GM23338 (cell line): Measurements from ENCODE around the gene TTC39A. TPM values are rescaled to one million over a fixed set of nuclear protein-coding genes. Genes with fewer than 3 reads are reported as not detected.

Experiments
- ATAC-seq: fragments of 200-7000 bp; cut with Tn5 transposase; 3 replicates; pipeline ENCODE4 v1.9.1; 2020
- DNase-seq: peaks from one replicate; pipeline ENCODE4 v3.0.0-alpha.2; 2015; ENCODE audit warnings: low spot score
- H2AFZ ChIP-seq: fragments of 200-600 bp; sonication (generic); 2 replicates; pipeline ENCODE4 v1.8.0; 2016; ENCODE audit warnings: antibody characterized with exemption, mild to moderate bottlenecking, moderate library complexity
- H3F3A ChIP-seq: fragments of 200-600 bp; sonication (generic); replicated peaks from 2 replicates; pipeline ENCODE4 v1.8.0; 2017; ENCODE audit warnings: antibody characterized with exemption, mixed run types, low read depth
- H3K27ac ChIP-seq: fragments of 200-600 bp; sonication (generic); 2 replicates; pipeline ENCODE4 v1.6.1; 2016; ENCODE audit warnings: low read depth
- H3K27me3 ChIP-seq: fragments of 200-600 bp; sonication (generic); 2 replicates; pipeline ENCODE4 v1.8.0; 2016; ENCODE audit warnings: mild to moderate bottlenecking, mixed run types, moderate library complexity; ENCODE audit not compliant: insufficient read depth
- H3K36me3 ChIP-seq: fragments of 200-600 bp; sonication (generic); 2 replicates; pipeline ENCODE4 v1.8.0; 2016; ENCODE audit warnings: mild to moderate bottlenecking; ENCODE audit not compliant: insufficient read depth
- H3K4me1 ChIP-seq: fragments of 200-600 bp; sonication (generic); 2 replicates; pipeline ENCODE4 v1.8.0; 2016; ENCODE audit warnings: mild to moderate bottlenecking, moderate library complexity; ENCODE audit not compliant: insufficient read depth
- H3K4me2 ChIP-seq: fragments of 200-600 bp; sonication (generic); 2 replicates; pipeline ENCODE4 v1.7.1; 2017; ENCODE audit warnings: mixed run types
- H3K4me3 ChIP-seq: fragments of 200-600 bp; sonication (generic); 2 replicates; pipeline ENCODE4 v1.6.1; 2016; ENCODE audit warnings: mixed run types
- H3K79me2 ChIP-seq: fragments of 200-600 bp; sonication (generic); replicated peaks from 2 replicates; pipeline ENCODE4 v1.8.0; 2017; ENCODE audit warnings: mild to moderate bottlenecking; ENCODE audit not compliant: insufficient read depth
- H3K9me2 ChIP-seq: fragments of 200-600 bp; sonication (generic); 2 replicates; pipeline ENCODE4 v1.8.0; 2017; ENCODE audit not compliant: insufficient read depth
- H4K20me1 ChIP-seq: fragments of 200-600 bp; sonication (generic); replicated peaks from 2 replicates; pipeline ENCODE4 v1.8.0; 2017; ENCODE audit warnings: mild to moderate bottlenecking; ENCODE audit not compliant: insufficient read depth
- H3K27ac Mint-ChIP-seq: 2 replicates; pipeline ENCODE4 v1.8.0; 2020; ENCODE audit warnings: inconsistent platforms, mild to moderate bottlenecking, moderate library complexity, mixed read lengths
- H3K27me3 Mint-ChIP-seq: 3 replicates; pipeline ENCODE4 v1.8.0; 2022; ENCODE audit warnings: low read depth, mild to moderate bottlenecking, moderate library complexity, mixed read lengths, inconsistent platforms; ENCODE audit not compliant: insufficient read depth, poor library complexity
- H3K36me3 Mint-ChIP-seq: 3 replicates; pipeline ENCODE4 v1.8.0; 2021; ENCODE audit warnings: low read depth, mild to moderate bottlenecking, inconsistent platforms, moderate library complexity, mixed read lengths
- H3K4me1 Mint-ChIP-seq: 3 replicates; pipeline ENCODE4 v1.8.0; 2020; ENCODE audit warnings: mild to moderate bottlenecking, inconsistent platforms, mixed read lengths
- H3K4me3 Mint-ChIP-seq: 3 replicates; pipeline ENCODE4 v1.8.0; 2021; ENCODE audit warnings: moderate library complexity, mild to moderate bottlenecking, inconsistent platforms, mixed read lengths
- H3K9me3 Mint-ChIP-seq: 3 replicates; pipeline ENCODE4 v1.8.0; 2020; ENCODE audit warnings: moderate library complexity, mild to moderate bottlenecking, inconsistent platforms, mixed read lengths
- CREB1 ChIP-seq: fragments of 250-450 bp; sonication (Bioruptor Pico); IDR thresholded peaks from 2 replicates; pipeline ENCODE4 v1.5.0; 2020; ENCODE audit warnings: low read depth, mild to moderate bottlenecking, moderate library complexity
- CTCF ChIP-seq, 2 experiments: fragments of 200-600 bp in 1 of 2; sonication (generic) in 1 of 2; conservative IDR thresholded peaks; 2 replicates each; pipeline versions ENCODE4 v1.5.1 to v1.6.1; 2016 to 2017; ENCODE audit warnings: antibody characterized with exemption in 2 of 2, low read depth in 2 of 2, mild to moderate bottlenecking in 2 of 2, moderate library complexity in 1 of 2
- EZH2 ChIP-seq: fragments of 200-600 bp; sonication (generic); IDR thresholded peaks from one replicate; pipeline ENCODE4 v1.8.0; 2017; ENCODE audit warnings: antibody characterized with exemption, mild to moderate bottlenecking, low read depth; ENCODE audit not compliant: unreplicated experiment
- JUNB ChIP-seq: IDR thresholded peaks from one replicate; pipeline ENCODE4 v1.6.1; 2016; ENCODE audit warnings: antibody characterized with exemption; ENCODE audit not compliant: unreplicated experiment
- NANOG ChIP-seq: IDR thresholded peaks from 2 replicates; pipeline ENCODE4 v1.6.1; 2016; ENCODE audit warnings: antibody characterized with exemption, borderline replicate concordance
- ZNF114 ChIP-seq: fragments of 250-450 bp; sonication (Bioruptor Pico); IDR thresholded peaks from 2 replicates; pipeline ENCODE4 v1.5.0; 2020; ENCODE audit warnings: mild to moderate bottlenecking, moderate library complexity
- ZNF331 ChIP-seq: fragments of 250-450 bp; sonication (Bioruptor Pico); IDR thresholded peaks from 2 replicates; pipeline ENCODE4 v1.5.0; 2020; ENCODE audit warnings: low read depth, mild to moderate bottlenecking, moderate library complexity
- polyA plus RNA-seq: library from polyadenylated mRNA; unstranded; fragments of >200 nt; fragmentation: Nextera tagmentation; extraction: Ambion mirVana; gene quantifications from 2 replicates; pipeline ENCODE4 v1.2.1, GENCODE V29; 2016
- total RNA-seq: library from RNA; depleted of rRNA; stranded (reverse); fragments of >200 nt; shearing (Covaris generic); gene quantifications from 2 replicates; pipeline ENCODE4 v1.2.3, GENCODE V29; 2014
- TF ChIP-seq, protein P1 (sequence below): IDR thresholded peaks from one replicate; pipeline ENCODE4 v1.6.1; 2018; ENCODE audit warnings: antibody characterized with exemption; ENCODE audit not compliant: unreplicated experiment
- TF ChIP-seq, protein P2 (sequence below): fragments of 250-450 bp; sonication (Bioruptor Pico); IDR thresholded peaks from 2 replicates; pipeline ENCODE4 v1.5.0; 2020; ENCODE audit warnings: mild to moderate bottlenecking, moderate library complexity

TTC39A gene
- total and polyA plus RNA-seq, 2 experiments from 2014 or later, result 2.3 to 7.1 TPM

DNA sequence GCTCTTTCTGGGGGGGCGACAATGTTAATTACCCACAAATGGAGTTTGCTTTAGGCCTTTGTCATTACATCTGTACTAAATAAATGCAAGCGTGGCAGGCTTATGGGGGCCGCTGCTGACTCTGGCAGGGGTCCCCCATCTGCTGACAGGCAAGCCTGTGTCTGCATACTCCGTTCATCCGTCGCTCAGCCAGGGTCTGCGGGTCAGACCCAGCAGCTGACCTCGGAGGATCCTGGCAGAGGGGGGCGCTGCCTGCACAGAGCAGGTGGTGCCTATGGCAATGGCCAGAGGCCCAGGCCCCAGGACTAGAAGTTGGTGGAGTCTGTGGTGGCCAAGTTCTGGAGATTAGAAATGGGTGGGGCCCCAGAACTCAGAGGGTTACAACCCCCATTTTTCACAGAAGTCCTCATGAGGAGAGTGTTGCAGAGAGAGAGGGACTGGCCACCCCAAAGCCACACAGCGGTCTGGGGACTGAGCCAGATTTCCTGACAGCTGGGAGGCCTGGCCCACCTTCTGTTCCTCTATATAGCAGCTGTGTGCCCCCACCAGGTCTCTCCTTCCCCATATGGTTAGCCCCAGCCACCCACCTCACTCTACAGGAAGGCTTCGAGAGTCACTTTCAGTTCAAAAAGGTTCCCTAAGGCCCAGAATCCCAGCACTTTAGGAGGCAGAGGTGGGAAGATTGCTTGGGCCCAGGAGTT lies 31.0 kb downstream of the TTC39A start:
- H3K4me1 Mint-ChIP-seq, result peaks cover 17% of the 10 kb centered on the region; the same call in 2 of the 3 replicates
- no peaks in the 10 kb centered on the region for H3K36me3 ChIP-seq
- H3K4me3 ChIP-seq, result no peak overlapping the region
- no peak overlapping the region for H2AFZ ChIP-seq
- H3K4me1 ChIP-seq, result peaks cover 5% of the 10 kb centered on the region; the same call in 1 of the 2 replicates
- H3K27ac ChIP-seq, result no peak overlapping the region
- H3K4me2 ChIP-seq, result no peak overlapping the region
- H3F3A ChIP-seq, result no peaks in the 10 kb centered on the region
- peaks cover 10% of the 10 kb centered on the region; the same call in 2 of the 3 replicates for H3K9me3 Mint-ChIP-seq
- ATAC-seq, result no peak
- H3K9me2 ChIP-seq, result no peaks in the 10 kb centered on the region
- peaks cover 19% of the 10 kb centered on the region for H3K27me3 Mint-ChIP-seq
- no peak for DNase-seq
- no peaks in the 10 kb centered on the region for H4K20me1 ChIP-seq
- no peak for TF ChIP-seq ZNF331 (CRISPR knock-in tag)
- TF ChIP-seq, protein P1, sequence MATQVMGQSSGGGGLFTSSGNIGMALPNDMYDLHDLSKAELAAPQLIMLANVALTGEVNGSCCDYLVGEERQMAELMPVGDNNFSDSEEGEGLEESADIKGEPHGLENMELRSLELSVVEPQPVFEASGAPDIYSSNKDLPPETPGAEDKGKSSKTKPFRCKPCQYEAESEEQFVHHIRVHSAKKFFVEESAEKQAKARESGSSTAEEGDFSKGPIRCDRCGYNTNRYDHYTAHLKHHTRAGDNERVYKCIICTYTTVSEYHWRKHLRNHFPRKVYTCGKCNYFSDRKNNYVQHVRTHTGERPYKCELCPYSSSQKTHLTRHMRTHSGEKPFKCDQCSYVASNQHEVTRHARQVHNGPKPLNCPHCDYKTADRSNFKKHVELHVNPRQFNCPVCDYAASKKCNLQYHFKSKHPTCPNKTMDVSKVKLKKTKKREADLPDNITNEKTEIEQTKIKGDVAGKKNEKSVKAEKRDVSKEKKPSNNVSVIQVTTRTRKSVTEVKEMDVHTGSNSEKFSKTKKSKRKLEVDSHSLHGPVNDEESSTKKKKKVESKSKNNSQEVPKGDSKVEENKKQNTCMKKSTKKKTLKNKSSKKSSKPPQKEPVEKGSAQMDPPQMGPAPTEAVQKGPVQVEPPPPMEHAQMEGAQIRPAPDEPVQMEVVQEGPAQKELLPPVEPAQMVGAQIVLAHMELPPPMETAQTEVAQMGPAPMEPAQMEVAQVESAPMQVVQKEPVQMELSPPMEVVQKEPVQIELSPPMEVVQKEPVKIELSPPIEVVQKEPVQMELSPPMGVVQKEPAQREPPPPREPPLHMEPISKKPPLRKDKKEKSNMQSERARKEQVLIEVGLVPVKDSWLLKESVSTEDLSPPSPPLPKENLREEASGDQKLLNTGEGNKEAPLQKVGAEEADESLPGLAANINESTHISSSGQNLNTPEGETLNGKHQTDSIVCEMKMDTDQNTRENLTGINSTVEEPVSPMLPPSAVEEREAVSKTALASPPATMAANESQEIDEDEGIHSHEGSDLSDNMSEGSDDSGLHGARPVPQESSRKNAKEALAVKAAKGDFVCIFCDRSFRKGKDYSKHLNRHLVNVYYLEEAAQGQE, result no peak
- TF ChIP-seq CREB1 (CRISPR knock-in tag), result no peak
- peak in 1 of 2 experiments; percentile 60; a peak in 2 of 4 replicates for TF ChIP-seq CTCF (conservative IDR thresholded peaks at IDR 0.05; ENCODE audit: low read depth in 2 of 2)
- no peak for TF ChIP-seq JUNB
- no peak for TF ChIP-seq ZNF114 (CRISPR knock-in tag)
- no peaks in the 10 kb centered on the region; the same call in 2 of the 3 replicates for H3K36me3 Mint-ChIP-seq
- H3K27ac Mint-ChIP-seq, result no peak overlapping the region
- no peaks in the 10 kb centered on the region for H3K79me2 ChIP-seq
- H3K27me3 ChIP-seq, result no peaks in the 10 kb centered on the region
- H3K4me3 Mint-ChIP-seq, result no peak overlapping the region

DNA sequence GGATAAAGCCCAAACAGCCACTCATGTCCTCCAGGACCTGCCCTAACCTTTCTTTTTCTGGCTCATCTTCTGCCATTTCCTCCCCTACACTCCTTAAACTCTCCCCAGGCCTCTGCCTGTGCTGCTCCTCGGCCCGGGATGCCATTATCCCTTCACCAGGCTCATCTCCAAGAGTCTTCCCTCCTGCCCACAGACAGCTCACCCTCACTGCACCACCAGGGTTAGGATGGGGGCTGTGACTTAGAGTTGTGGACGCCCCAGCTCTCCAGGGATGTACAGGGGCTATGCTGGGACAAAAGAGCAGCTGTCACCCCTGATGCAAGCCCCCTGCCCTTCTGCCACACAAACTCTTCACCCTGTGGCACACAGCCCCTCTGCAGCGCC lies 32.0 kb downstream of the TTC39A start:
- H3K27ac Mint-ChIP-seq, result no peak overlapping the region; the same call in 1 of the 2 replicates
- TF ChIP-seq EZH2 (no peak), NANOG (no peak)
- TF ChIP-seq, protein P2, sequence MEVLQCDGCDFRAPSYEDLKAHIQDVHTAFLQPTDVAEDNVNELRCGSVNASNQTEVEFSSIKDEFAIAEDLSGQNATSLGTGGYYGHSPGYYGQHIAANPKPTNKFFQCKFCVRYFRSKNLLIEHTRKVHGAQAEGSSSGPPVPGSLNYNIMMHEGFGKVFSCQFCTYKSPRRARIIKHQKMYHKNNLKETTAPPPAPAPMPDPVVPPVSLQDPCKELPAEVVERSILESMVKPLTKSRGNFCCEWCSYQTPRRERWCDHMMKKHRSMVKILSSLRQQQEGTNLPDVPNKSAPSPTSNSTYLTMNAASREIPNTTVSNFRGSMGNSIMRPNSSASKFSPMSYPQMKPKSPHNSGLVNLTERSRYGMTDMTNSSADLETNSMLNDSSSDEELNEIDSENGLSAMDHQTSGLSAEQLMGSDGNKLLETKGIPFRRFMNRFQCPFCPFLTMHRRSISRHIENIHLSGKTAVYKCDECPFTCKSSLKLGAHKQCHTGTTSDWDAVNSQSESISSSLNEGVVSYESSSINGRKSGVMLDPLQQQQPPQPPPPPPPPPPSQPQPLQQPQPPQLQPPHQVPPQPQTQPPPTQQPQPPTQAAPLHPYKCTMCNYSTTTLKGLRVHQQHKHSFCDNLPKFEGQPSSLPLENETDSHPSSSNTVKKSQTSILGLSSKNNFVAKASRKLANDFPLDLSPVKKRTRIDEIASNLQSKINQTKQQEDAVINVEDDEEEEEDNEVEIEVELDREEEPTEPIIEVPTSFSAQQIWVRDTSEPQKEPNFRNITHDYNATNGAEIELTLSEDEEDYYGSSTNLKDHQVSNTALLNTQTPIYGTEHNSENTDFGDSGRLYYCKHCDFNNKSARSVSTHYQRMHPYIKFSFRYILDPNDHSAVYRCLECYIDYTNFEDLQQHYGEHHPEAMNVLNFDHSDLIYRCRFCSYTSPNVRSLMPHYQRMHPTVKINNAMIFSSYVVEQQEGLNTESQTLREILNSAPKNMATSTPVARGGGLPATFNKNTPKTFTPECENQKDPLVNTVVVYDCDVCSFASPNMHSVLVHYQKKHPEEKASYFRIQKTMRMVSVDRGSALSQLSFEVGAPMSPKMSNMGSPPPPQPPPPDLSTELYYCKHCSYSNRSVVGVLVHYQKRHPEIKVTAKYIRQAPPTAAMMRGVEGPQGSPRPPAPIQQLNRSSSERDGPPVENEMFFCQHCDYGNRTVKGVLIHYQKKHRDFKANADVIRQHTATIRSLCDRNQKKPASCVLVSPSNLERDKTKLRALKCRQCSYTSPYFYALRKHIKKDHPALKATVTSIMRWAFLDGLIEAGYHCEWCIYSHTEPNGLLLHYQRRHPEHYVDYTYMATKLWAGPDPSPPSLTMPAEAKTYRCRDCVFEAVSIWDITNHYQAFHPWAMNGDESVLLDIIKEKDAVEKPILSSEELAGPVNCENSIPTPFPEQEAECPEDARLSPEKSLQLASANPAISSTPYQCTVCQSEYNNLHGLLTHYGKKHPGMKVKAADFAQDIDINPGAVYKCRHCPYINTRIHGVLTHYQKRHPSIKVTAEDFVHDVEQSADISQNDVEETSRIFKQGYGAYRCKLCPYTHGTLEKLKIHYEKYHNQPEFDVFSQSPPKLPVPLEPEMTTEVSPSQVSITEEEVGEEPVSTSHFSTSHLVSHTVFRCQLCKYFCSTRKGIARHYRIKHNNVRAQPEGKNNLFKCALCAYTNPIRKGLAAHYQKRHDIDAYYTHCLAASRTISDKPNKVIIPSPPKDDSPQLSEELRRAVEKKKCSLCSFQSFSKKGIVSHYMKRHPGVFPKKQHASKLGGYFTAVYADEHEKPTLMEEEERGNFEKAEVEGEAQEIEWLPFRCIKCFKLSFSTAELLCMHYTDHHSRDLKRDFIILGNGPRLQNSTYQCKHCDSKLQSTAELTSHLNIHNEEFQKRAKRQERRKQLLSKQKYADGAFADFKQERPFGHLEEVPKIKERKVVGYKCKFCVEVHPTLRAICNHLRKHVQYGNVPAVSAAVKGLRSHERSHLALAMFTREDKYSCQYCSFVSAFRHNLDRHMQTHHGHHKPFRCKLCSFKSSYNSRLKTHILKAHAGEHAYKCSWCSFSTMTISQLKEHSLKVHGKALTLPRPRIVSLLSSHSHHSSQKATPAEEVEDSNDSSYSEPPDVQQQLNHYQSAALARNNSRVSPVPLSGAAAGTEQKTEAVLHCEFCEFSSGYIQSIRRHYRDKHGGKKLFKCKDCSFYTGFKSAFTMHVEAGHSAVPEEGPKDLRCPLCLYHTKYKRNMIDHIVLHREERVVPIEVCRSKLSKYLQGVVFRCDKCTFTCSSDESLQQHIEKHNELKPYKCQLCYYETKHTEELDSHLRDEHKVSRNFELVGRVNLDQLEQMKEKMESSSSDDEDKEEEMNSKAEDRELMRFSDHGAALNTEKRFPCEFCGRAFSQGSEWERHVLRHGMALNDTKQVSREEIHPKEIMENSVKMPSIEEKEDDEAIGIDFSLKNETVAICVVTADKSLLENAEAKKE (CRISPR knock-in tag), result no peak

More for the DNA sequence above, 32.0 kb downstream of the TTC39A start:
- no peaks in the 10 kb centered on the region for H3K79me2 ChIP-seq
- Mint-ChIP-seq H3K4me1 (peaks cover 17% of the 10 kb centered on the region; the same call in 2 of the 3 replicates), H3K36me3 (no peaks in the 10 kb centered on the region; the same call in 2 of the 3 replicates), H3K27me3 (peaks cover 15% of the 10 kb centered on the region), H3K4me3 (no peak overlapping the region), H3K9me3 (peaks cover 10% of the 10 kb centered on the region; the same call in 2 of the 3 replicates)
- ATAC-seq, result no peak
- no peak overlapping the region for H3K4me2 ChIP-seq
- H3K27ac ChIP-seq, result no peak overlapping the region
- DNase-seq, result no peak
- H3F3A ChIP-seq, result no peaks in the 10 kb centered on the region
- no peaks in the 10 kb centered on the region for H3K27me3 ChIP-seq
- H2AFZ ChIP-seq, result no peak overlapping the region
- H3K4me1 ChIP-seq, result peaks cover 5% of the 10 kb centered on the region; the same call in 1 of the 2 replicates
- H3K4me3 ChIP-seq, result no peak overlapping the region
- no peaks in the 10 kb centered on the region for H3K36me3 ChIP-seq
- H3K9me2 ChIP-seq, result no peaks in the 10 kb centered on the region
- H4K20me1 ChIP-seq, result no peaks in the 10 kb centered on the region
